CD4-positive, alpha-beta T cell treated with Interleukin-15 for 4 hours (primary cell): Measurements from ENCODE around the gene PPARG.
"Not testable (repeated sequence)": the region's sequence is repeated elsewhere in the genome, so short reads cannot be mapped to it uniquely, and the experiment has no call there.

Experiments used
- DNase-seq: peaks from one replicate; pipeline ENCODE4 v3.0.0-alpha.2; 2020; ENCODE audit warnings: low spot score

PPARG gene

GRCh38 chr3:12380461-12380860 lies 91.6 kb downstream of the PPARG start:
- no peak for DNase-seq

- no peak for DNase-seq
Measured at GRCh38 chr3:12381199-12381598, 92.3 kb downstream of the PPARG start.

- no peak for DNase-seq
Measured at GRCh38 chr3:12383218-12383617, 94.3 kb downstream of the PPARG start.

GRCh38 chr3:12384451-12385233 lies 95.8 kb downstream of the PPARG start:
- DNase-seq: no peak

GRCh38 chr3:12386514-12387291 lies 97.8 kb downstream of the PPARG start:
- not testable (repeated sequence) for DNase-seq

GRCh38 chr3:12388185-12388584 lies 99.3 kb downstream of the PPARG start:
- no peak for DNase-seq

- no peak for DNase-seq
Measured at GRCh38 chr3:12392101-12392878, 103.4 kb downstream of the PPARG start.

- no peak for DNase-seq
Measured at GRCh38 chr3:12393894-12394293, 105.0 kb downstream of the PPARG start.

- no peak for DNase-seq
Measured at GRCh38 chr3:12394569-12395271, 105.8 kb downstream of the PPARG start.

- DNase-seq: no peak
Measured at GRCh38 chr3:12395349-12396012, 106.6 kb downstream of the PPARG start.

GRCh38 chr3:12396471-12396870 lies 107.6 kb downstream of the PPARG start:
- no peak for DNase-seq

GRCh38 chr3:12399226-12399625 lies 110.4 kb downstream of the PPARG start:
- no peak for DNase-seq

- DNase-seq: no peak
Measured at GRCh38 chr3:12400616-12401194, 111.8 kb downstream of the PPARG start.

GRCh38 chr3:12401208-12401607 lies 112.3 kb downstream of the PPARG start:
- no peak for DNase-seq

GRCh38 chr3:12405432-12406272 lies 116.8 kb downstream of the PPARG start:
- no peak for DNase-seq

- no peak for DNase-seq
Measured at GRCh38 chr3:12408984-12409683, 120.3 kb downstream of the PPARG start.

- DNase-seq: no peak
Measured at GRCh38 chr3:12409684-12410596, 121.1 kb downstream of the PPARG start.

- no peak for DNase-seq
Measured at GRCh38 chr3:12413721-12414255, 124.9 kb downstream of the PPARG start.
